Measurements from ENCODE around the gene ADARB2. TPM values are rescaled to one million over a fixed set of nuclear protein-coding genes. Genes with fewer than 3 reads are reported as not detected.
"Not testable (repeated sequence)": the region's sequence is repeated elsewhere in the genome, so short reads cannot be mapped to it uniquely, and the experiment has no call there.

Gene ADARB2
- total RNA-seq, 4 donors from 2014 or later = 2.3 to 3.7 (median 2.6) TPM

GRCh38 chr10:1462521-1462920 lies 274.8 kb downstream of the ADARB2 start:
- no peaks in the 10 kb centered on the region for H3K36me3 ChIP-seq
- no peak for TF ChIP-seq CTCF (IDR thresholded peaks at IDR 0.05)
- TF ChIP-seq EP300 (IDR thresholded peaks at IDR 0.05) = no peak
- no peak for TF ChIP-seq POLR2AphosphoS5 (IDR thresholded peaks at IDR 0.05)
- no peak for TF ChIP-seq POLR2A (IDR thresholded peaks at IDR 0.05; ENCODE audit: low read depth)
- no peak overlapping the region for H3K27ac ChIP-seq (replicated peaks in 1 of 4)
- no peak overlapping the region for H3K4me3 ChIP-seq
- WGBS = 76% methylated on average over 1 of the region's 1 CpG
- intact Hi-C loops (cut with DNase I) = no loop called here
- H3K9me3 ChIP-seq = no peaks in the 10 kb centered on the region
- DNase-seq (ENCODE audit: extremely low spot score) = no peak
- peaks cover 0 to 32% (median under 1%) of the 10 kb centered on the region in 4 donors for H3K27me3 ChIP-seq
- H3K4me1 ChIP-seq = no peaks in the 10 kb centered on the region

DNA sequence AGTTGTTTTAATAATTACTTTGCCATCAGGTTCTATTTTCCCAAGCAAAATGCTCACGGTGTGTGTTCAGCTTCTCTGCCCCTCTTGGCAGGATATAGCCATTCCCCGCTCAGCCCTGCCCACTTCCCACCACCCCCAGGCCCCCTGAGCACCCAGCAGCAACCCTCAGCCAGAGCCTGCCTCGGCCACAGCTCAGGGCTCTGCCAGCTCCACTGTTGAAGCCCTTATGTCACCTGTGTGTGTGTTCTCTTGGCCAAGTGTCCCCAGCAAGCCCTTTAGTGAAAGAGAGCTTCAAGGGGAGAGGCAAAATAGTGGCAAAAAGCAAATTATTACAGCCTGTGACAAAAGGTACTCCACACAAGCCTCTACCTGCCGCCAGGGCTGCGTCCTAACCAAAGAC lies 275.3 kb downstream of the ADARB2 start:
- Histone ChIP-seq H3K9me3 (no peaks in the 10 kb centered on the region), H3K4me3 (no peak overlapping the region), H3K36me3 (no peaks in the 10 kb centered on the region), H3K4me1 (no peaks in the 10 kb centered on the region), H3K27ac (replicated peaks in 1 of 4) (no peak overlapping the region), H3K27me3 (peaks cover 0 to 31% (median 0%) of the 10 kb centered on the region in 4 donors)
- no peak for DNase-seq (ENCODE audit: extremely low spot score)
- 79% methylated on average over 5 of the region's 5 CpGs for WGBS
- intact Hi-C loops (cut with DNase I) = no loop called here
- TF ChIP-seq CTCF (IDR thresholded peaks at IDR 0.05) (no peak), EP300 (IDR thresholded peaks at IDR 0.05) (no peak), POLR2AphosphoS5 (IDR thresholded peaks at IDR 0.05) (no peak), POLR2A (IDR thresholded peaks at IDR 0.05; ENCODE audit: low read depth) (no peak)

- no peaks in the 10 kb centered on the region for H3K36me3 ChIP-seq
- no peaks in the 10 kb centered on the region for H3K4me1 ChIP-seq
- intact Hi-C loops (cut with DNase I) = no loop called here
- WGBS = 53% methylated on average over 9 of the region's 9 CpGs
- TF ChIP-seq POLR2A (IDR thresholded peaks at IDR 0.05; ENCODE audit: low read depth) = no peak
- TF ChIP-seq POLR2AphosphoS5 (IDR thresholded peaks at IDR 0.05) = no peak
- TF ChIP-seq CTCF (IDR thresholded peaks at IDR 0.05) = no peak
- no peak for TF ChIP-seq EP300 (IDR thresholded peaks at IDR 0.05)
- no peak overlapping the region for H3K4me3 ChIP-seq
- no peak for DNase-seq (ENCODE audit: extremely low spot score)
- H3K9me3 ChIP-seq = no peaks in the 10 kb centered on the region
- no peak overlapping the region for H3K27ac ChIP-seq (replicated peaks in 1 of 4)
- H3K27me3 ChIP-seq = peaks cover 0 to 22% (median 0%) of the 10 kb centered on the region in 4 donors
Measured at GRCh38 chr10:1461016-1461415, 276.3 kb downstream of the ADARB2 start.

DNA sequence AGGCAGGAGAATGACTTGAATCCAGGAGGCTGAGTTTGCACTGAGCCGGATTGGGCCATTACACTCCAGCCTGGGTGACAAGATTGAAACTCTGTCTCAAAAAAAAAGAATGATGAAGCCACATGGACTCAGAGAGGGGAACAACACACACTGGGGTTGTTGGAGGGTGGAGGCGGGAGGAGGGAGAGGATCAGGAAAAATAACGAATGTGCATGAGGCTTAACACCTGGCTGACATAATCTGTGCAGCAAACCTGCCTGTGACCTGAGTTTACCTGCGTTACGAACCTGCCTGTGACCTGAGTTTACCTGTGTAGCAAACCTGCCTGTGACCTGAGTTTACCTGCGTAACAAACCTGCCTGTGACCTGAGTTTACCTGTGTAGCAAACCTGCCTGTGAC lies 277.7 kb downstream of the ADARB2 start:
- H3K9me3 ChIP-seq; DNase-seq (ENCODE audit: extremely low spot score); H3K4me3 ChIP-seq; intact Hi-C loops (cut with DNase I); H3K27ac ChIP-seq (replicated peaks in 1 of 4); H3K4me1 ChIP-seq; H3K36me3 ChIP-seq: not testable (repeated sequence)
- 73% methylated on average over 6 of the region's 6 CpGs for WGBS
- peaks cover 0 to 21% (median 0%) of the 10 kb centered on the region in 4 donors for H3K27me3 ChIP-seq

GRCh38 chr10:1454951-1455350 lies 282.4 kb downstream of the ADARB2 start:
- Histone ChIP-seq H3K9me3 (no peaks in the 10 kb centered on the region), H3K4me1 (no peaks in the 10 kb centered on the region), H3K36me3 (no peaks in the 10 kb centered on the region), H3K4me3 (no peak overlapping the region), H3K27me3 (peaks cover 0 to 31% (median 2%) of the 10 kb centered on the region in 4 donors), H3K27ac (replicated peaks in 1 of 4) (no peak overlapping the region)
- intact Hi-C loops (cut with DNase I) = no loop called here
- no peak for DNase-seq (ENCODE audit: extremely low spot score)
- 59% methylated on average over 6 of the region's 6 CpGs for WGBS
- TF ChIP-seq EP300 (IDR thresholded peaks at IDR 0.05) (no peak), POLR2A (IDR thresholded peaks at IDR 0.05; ENCODE audit: low read depth) (no peak), POLR2AphosphoS5 (IDR thresholded peaks at IDR 0.05) (no peak)

DNA sequence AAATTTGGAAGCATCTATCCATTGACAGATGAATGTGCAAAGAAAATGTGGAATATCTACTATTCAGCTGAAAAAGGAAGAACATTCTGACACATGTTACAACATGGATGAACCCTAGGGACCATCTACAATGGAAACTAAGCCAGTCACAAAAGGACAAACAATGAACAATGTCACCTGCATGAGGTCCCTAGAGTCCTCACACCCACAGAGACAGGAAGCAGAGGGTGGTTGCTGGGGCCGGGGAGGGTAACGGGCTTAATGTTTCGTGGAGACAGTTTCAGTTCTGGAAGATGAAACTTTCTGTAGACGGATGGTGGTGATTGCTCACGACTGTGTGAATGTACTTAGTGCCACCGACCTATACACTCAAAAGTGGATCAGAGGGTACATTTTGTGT lies 282.9 kb downstream of the ADARB2 start:
- Histone ChIP-seq H3K4me1 (no peaks in the 10 kb centered on the region), H3K27ac (replicated peaks in 1 of 4) (no peak overlapping the region), H3K36me3 (no peaks in the 10 kb centered on the region), H3K27me3 (peaks cover 0 to 36% (median 2%) of the 10 kb centered on the region in 4 donors), H3K4me3 (no peak overlapping the region), H3K9me3 (no peaks in the 10 kb centered on the region)
- peak; percentile 39 for DNase-seq (ENCODE audit: extremely low spot score)
- TF ChIP-seq CTCF (IDR thresholded peaks at IDR 0.05) (no peak), POLR2AphosphoS5 (IDR thresholded peaks at IDR 0.05) (no peak), EP300 (IDR thresholded peaks at IDR 0.05) (no peak), POLR2A (IDR thresholded peaks at IDR 0.05; ENCODE audit: low read depth) (no peak)
- intact Hi-C loops (cut with DNase I) = no loop called here
- WGBS = 73% methylated on average over 6 of the region's 6 CpGs

All from esophagus muscularis mucosa (tissue), 4 donors.